K562 (cell line): ENCODE data around the gene KLRC4. TPM values are rescaled to one million over a fixed set of nuclear protein-coding genes. Genes with fewer than 3 reads are reported as not detected.

ENCODE experiments used
- ATAC-seq: fragments of 200-7000 bp; cut with Tn5 transposase; 3 replicates; pipeline ENCODE4 v1.9.1; 2020; ENCODE audit warnings: moderate library complexity
- BruUV-seq: library from RNA; stranded (reverse); fragments of 400-500 nt; replicated peaks from 2 replicates; lab custom pipeline; 2021; lab: Mats Ljungman, UMichigan
- CTCF ChIA-PET: fragments of 300-600 bp; formaldehyde crosslinking; extraction: SDS; loops from one replicate; lab custom pipeline; 2021; ENCODE audit warnings: low intra/inter-chr PET ratio; lab: Yijun Ruan, JAX
- POLR2A ChIA-PET: fragments of 300-600, 350-650 bp; sonication (Branson Sonifier 250); formaldehyde crosslinking; extraction: SDS; loops from one replicate; lab custom pipeline; 2021; ENCODE audit warnings: antibody characterized with exemption, inconsistent platforms; lab: Yijun Ruan, JAX
- DNase-seq, 4 experiments: peaks; one replicate each; pipeline versions ENCODE4 v3.0.0 to v3.0.0-alpha.2; 2011 to 2018; ENCODE audit warnings: low spot score in 3 of 4, mixed read lengths in 3 of 4; ENCODE audit errors: extremely low read depth in 1 of 4
- FAIRE-seq: peaks from 2 replicates; lab custom pipeline; 2011; peaks lifted over from hg19 to GRCh38; lab: Jason Lieb, UNC
- H2AFZ ChIP-seq: 2 replicates; pipeline ENCODE4 v1.6.0; 2011; ENCODE audit warnings: low read depth, low read length, control low read depth, inconsistent platforms
- H3K27ac ChIP-seq: fragments of 200-600 bp; 3 replicates; pipeline ENCODE4 v1.8.0; 2011; ENCODE audit warnings: low read depth, mild to moderate bottlenecking, control low read depth, inconsistent platforms, low read length, moderate library complexity, mixed read lengths; ENCODE audit errors: extremely low read depth
- H3K27me3 ChIP-seq, 2 experiments: fragments of 300-600 bp in 1 of 2; 2 replicates in 1 of 2; 3 replicates in 1 of 2; pipeline versions ENCODE4 v1.6.0 to v1.8.0; 2011; ENCODE audit warnings: inconsistent platforms in 2 of 2, low read length in 2 of 2, mild to moderate bottlenecking in 1 of 2, mixed read lengths in 1 of 2, moderate library complexity in 1 of 2; ENCODE audit not compliant: control insufficient read depth in 2 of 2, insufficient read depth in 2 of 2
- H3K36me3 ChIP-seq: fragments of 300-600 bp; 3 replicates; pipeline ENCODE4 v1.8.0; 2011; ENCODE audit warnings: mild to moderate bottlenecking, low read length, inconsistent platforms; ENCODE audit not compliant: control insufficient read depth, insufficient read depth
- H3K4me1 ChIP-seq, 2 experiments: fragments of 200-600 bp in 1 of 2; replicated peaks in 1 of 2; 2 replicates in 1 of 2; 3 replicates in 1 of 2; pipeline versions ENCODE4 v1.5.1 to v1.8.0; 2011; ENCODE audit warnings: inconsistent platforms in 2 of 2, low read length in 2 of 2, mild to moderate bottlenecking in 1 of 2, mixed read lengths in 1 of 2, moderate library complexity in 1 of 2; ENCODE audit not compliant: control insufficient read depth in 2 of 2, insufficient read depth in 2 of 2
- H3K4me2 ChIP-seq: 2 replicates; pipeline ENCODE4 v1.6.1; 2011; ENCODE audit warnings: low read length, control low read depth, inconsistent platforms, mixed read lengths; ENCODE audit not compliant: insufficient read depth
- H3K4me3 ChIP-seq: fragments of 200-600 bp; sonication (generic), shearing (Covaris generic); 2 replicates; pipeline ENCODE4 v1.5.1; 2016; ENCODE audit warnings: control low read depth, inconsistent platforms
- H3K79me2 ChIP-seq: fragments of 200-600 bp; 3 replicates; pipeline ENCODE4 v1.8.0; 2011; ENCODE audit warnings: low read length, inconsistent platforms; ENCODE audit not compliant: control insufficient read depth, insufficient read depth
- H3K9ac ChIP-seq, 2 experiments: 2 replicates each; pipeline versions ENCODE4 v1.6.0 to v1.6.1; 2011; ENCODE audit warnings: low read depth in 2 of 2, low read length in 2 of 2, control low read depth in 1 of 2, inconsistent platforms in 1 of 2, mild to moderate bottlenecking in 1 of 2, mixed read lengths in 1 of 2; ENCODE audit not compliant: insufficient read depth in 1 of 2
- H3K9me1 ChIP-seq: one replicate; pipeline ENCODE4 v1.6.0; 2011; ENCODE audit warnings: inconsistent platforms, mild to moderate bottlenecking, low read length, moderate library complexity; ENCODE audit not compliant: control insufficient read depth, insufficient read depth
- H3K9me3 ChIP-seq: replicated peaks from 2 replicates; pipeline ENCODE4 v1.5.1; 2011; ENCODE audit warnings: low read depth, low read length, inconsistent platforms; ENCODE audit not compliant: control insufficient read depth, insufficient read depth
- H4K20me1 ChIP-seq: replicated peaks from 2 replicates; pipeline ENCODE4 v1.6.1; 2011; ENCODE audit warnings: low read length, inconsistent platforms, mixed read lengths; ENCODE audit not compliant: control insufficient read depth, insufficient read depth
- CREM ChIP-seq: IDR thresholded peaks from 2 replicates; pipeline ENCODE4 v1.6.1; 2014; ENCODE audit warnings: antibody characterized with exemption, low read depth
- GATAD2B ChIP-seq: fragments of 450-650 bp; IDR thresholded peaks from 2 replicates; pipeline ENCODE4 v1.6.1; 2017; ENCODE audit warnings: mild to moderate bottlenecking, borderline replicate concordance
- HSF4 ChIP-seq: fragments of 250-450 bp; sonication (Bioruptor Pico); IDR thresholded peaks from 2 replicates; pipeline ENCODE4 v2.1.2; 2022; ENCODE audit warnings: mild to moderate bottlenecking, moderate library complexity, borderline replicate concordance
- KAT8 ChIP-seq: fragments of 450-650 bp; IDR thresholded peaks from 2 replicates; pipeline ENCODE4 v1.6.1; 2016; ENCODE audit warnings: low read depth, mild to moderate bottlenecking
- MCM5 ChIP-seq: fragments of 450-650 bp; IDR thresholded peaks from 2 replicates; pipeline ENCODE4 v1.6.1; 2016; ENCODE audit warnings: low read depth
- MXI1 ChIP-seq: IDR thresholded peaks from 2 replicates; pipeline ENCODE4 v1.6.1; 2011; ENCODE audit warnings: low read depth, mild to moderate bottlenecking, improper control_type of control experiment, low read length
- PHTF2 ChIP-seq: fragments of 250-450 bp; sonication (Bioruptor Pico); IDR thresholded peaks from 2 replicates; pipeline ENCODE4 v1.5.0; 2021; ENCODE audit warnings: mild to moderate bottlenecking
- ZNF175 ChIP-seq: fragments of 200-800 bp; sonication (Bioruptor generic); IDR thresholded peaks from 2 replicates; pipeline ENCODE4 v1.6.1; 2016; ENCODE audit warnings: low read depth, mild to moderate bottlenecking, missing genetic modification characterization, missing compliant biosample characterization
- WGBS: fragments of 100-300 bp; shearing (Covaris generic); methylation state at CpG from one replicate; pipeline ENCODE4 v1.1.6; 2016; ENCODE audit warnings: low coverage, mixed read lengths; ENCODE audit not compliant: insufficient coverage; ENCODE audit errors: missing lambda C conversion rate; 5-methylcytosine and 5-hydroxymethylcytosine counted together
- in situ Hi-C: fragments of 300-500 bp; cut with MboI; formaldehyde crosslinking; loops from 4 replicates; pipeline ENCODE4 v1.15.0; 2018; ENCODE audit warnings: inconsistent platforms, mixed read lengths
- intact Hi-C: fragments of 100-400 bp; cut with micrococcal nuclease; formaldehyde crosslinking; loops from 2 replicates; pipeline ENCODE4 v1.14.2; 2022
- polyA plus RNA-seq, 8 experiments: library from polyadenylated mRNA; depleted of rRNA in 4 of 8; stranded (reverse) in 5 of 8; unstranded in 3 of 8; fragments of >200 nt; fragmentation: Nextera tagmentation in 2 of 8; fragmentation: Illumina TruSeq in 1 of 8; extraction: Ambion mirVana in 2 of 8; extraction: Trizol in 1 of 8; gene quantifications; 2 replicates each; pipeline versions ENCODE4 v1.2.1 to v1.2.3, GENCODE V29; 2011 to 2014; ENCODE audit warnings: inconsistent platforms in 1 of 8, missing spikeins in 1 of 8
- total RNA-seq, 7 experiments: library from RNA; depleted of rRNA in 6 of 7; stranded (reverse); fragments of >200 nt in 6 of 7; fragmentation: Illumina TruSeq in 2 of 7; extraction: Trizol in 2 of 7; gene quantifications; 2 replicates each; pipeline versions ENCODE4 v1.2.1 to v1.2.3, GENCODE V29; 2011 to 2021; ENCODE audit warnings: low replicate concordance in 1 of 7
- TF ChIP-seq, protein P1 (sequence below): fragments of 450-650 bp; IDR thresholded peaks from 2 replicates; pipeline ENCODE4 v1.6.1; 2018; ENCODE audit not compliant: partially characterized antibody
- TF ChIP-seq, protein P2 (sequence below): sonication (generic); IDR thresholded peaks from 2 replicates; pipeline ENCODE4 v1.6.1; 2016

KLRC4 gene
- total and polyA plus RNA-seq, 9 of the 15 experiments (the other 6 are each of a cell fraction or from before 2014, with no cell fraction given): 0.17 TPM; not detected in 8

DNA sequence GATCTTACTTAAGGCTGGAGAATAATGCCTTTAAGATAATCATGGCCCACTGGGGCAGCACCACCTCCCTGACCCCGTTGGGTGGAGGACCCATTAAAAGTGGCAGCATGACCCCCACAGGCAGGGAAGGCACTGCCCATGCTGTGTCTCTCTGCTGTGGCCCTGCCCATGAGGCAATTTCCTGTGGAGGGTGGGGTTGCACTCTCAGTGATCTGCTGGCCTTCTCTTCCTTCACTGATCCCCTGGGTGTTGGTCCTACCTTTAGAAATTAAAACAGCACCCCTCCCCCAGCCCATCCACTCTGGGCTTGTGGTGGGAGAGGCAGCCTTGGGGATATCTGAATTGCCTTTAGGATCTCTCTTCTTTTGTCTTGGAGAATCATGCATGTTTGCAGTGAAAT, 37.0 kb downstream of the KLRC4 start:
- H3K36me3 ChIP-seq: no peaks in the 10 kb centered on the region; the same call in 1 of the 3 replicates
- H3K9me3 ChIP-seq: peaks cover 3% of the 10 kb centered on the region
- no peak overlapping the region; the same call in 2 of the 3 replicates for H3K27ac ChIP-seq
- H3K9me1 ChIP-seq: no peaks in the 10 kb centered on the region
- H3K9ac ChIP-seq: no peak overlapping the region
- H3K27me3 ChIP-seq: no peaks in the 10 kb centered on the region
- no peak overlapping the region for H3K4me3 ChIP-seq
- ATAC-seq (peak; percentile 77), DNase-seq (no peak)
- H3K4me2 ChIP-seq: no peak overlapping the region
- POLR2A ChIA-PET: no interaction called here
- intact Hi-C loops: no loop called here
- TF ChIP-seq, protein P1, sequence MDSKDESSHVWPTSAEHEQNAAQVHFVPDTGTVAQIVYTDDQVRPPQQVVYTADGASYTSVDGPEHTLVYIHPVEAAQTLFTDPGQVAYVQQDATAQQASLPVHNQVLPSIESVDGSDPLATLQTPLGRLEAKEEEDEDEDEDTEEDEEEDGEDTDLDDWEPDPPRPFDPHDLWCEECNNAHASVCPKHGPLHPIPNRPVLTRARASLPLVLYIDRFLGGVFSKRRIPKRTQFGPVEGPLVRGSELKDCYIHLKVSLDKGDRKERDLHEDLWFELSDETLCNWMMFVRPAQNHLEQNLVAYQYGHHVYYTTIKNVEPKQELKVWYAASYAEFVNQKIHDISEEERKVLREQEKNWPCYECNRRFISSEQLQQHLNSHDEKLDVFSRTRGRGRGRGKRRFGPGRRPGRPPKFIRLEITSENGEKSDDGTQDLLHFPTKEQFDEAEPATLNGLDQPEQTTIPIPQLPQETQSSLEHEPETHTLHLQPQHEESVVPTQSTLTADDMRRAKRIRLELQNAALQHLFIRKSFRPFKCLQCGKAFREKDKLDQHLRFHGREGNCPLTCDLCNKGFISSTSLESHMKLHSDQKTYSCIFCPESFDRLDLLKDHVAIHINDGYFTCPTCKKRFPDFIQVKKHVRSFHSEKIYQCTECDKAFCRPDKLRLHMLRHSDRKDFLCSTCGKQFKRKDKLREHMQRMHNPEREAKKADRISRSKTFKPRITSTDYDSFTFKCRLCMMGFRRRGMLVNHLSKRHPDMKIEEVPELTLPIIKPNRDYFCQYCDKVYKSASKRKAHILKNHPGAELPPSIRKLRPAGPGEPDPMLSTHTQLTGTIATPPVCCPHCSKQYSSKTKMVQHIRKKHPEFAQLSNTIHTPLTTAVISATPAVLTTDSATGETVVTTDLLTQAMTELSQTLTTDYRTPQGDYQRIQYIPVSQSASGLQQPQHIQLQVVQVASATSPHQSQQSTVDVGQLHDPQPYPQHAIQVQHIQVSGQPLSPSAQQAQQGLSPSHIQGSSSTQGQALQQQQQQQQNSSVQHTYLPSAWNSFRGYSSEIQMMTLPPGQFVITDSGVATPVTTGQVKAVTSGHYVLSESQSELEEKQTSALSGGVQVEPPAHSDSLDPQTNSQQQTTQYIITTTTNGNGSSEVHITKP: no peak
- TF ChIP-seq MXI1 (no peak), GATAD2B (no peak), MCM5 (no peak), ZNF175 (CRISPR knock-in tag) (no peak), PHTF2 (CRISPR knock-in tag) (no peak), CREM (no peak), HSF4 (CRISPR knock-in tag) (no peak), KAT8 (no peak)
- TF ChIP-seq, protein P2, sequence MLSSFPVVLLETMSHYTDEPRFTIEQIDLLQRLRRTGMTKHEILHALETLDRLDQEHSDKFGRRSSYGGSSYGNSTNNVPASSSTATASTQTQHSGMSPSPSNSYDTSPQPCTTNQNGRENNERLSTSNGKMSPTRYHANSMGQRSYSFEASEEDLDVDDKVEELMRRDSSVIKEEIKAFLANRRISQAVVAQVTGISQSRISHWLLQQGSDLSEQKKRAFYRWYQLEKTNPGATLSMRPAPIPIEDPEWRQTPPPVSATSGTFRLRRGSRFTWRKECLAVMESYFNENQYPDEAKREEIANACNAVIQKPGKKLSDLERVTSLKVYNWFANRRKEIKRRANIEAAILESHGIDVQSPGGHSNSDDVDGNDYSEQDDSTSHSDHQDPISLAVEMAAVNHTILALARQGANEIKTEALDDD: no peak
- TF ChIP-seq, all 486 proteins: peak for 0
- Histone ChIP-seq H4K20me1 (no peaks in the 10 kb centered on the region), H3K4me1 (peaks cover 4 to 10% of the 10 kb centered on the region in 2 experiments; a peak in 3 of 5 replicates), H3K79me2 (no peaks in the 10 kb centered on the region), H2AFZ (peak overlapping the region; percentile 56)
- no TSS peak for BruUV-seq
- no peak for FAIRE-seq
- WGBS: 33% methylated on average over 1 of the region's 1 CpG
- CTCF ChIA-PET: no interaction called here
- in situ Hi-C loops: no loop called here
